ENCODE data around the gene MARK3.
A peak's percentile ranks its signal among the peaks of the same experiment; 100 is the strongest.
"Not testable (repeated sequence)": the region's sequence is repeated elsewhere in the genome, so short reads cannot be mapped to it uniquely, and the experiment has no call there.

MARK3 gene

GRCh38 chr14:103354141-103354540 is 31.1 kb upstream of the MARK3 start:
- Mint-ChIP-seq H3K4me1 (ENCODE audit: low read depth) (no peaks in the 10 kb centered on the region), H3K4me3 (no peak overlapping the region), H3K27ac (no peak overlapping the region), H3K9me3 (no peaks in the 10 kb centered on the region), H3K27me3 (no peaks in the 10 kb centered on the region), H3K36me3 (ENCODE audit: low read depth) (no peaks in the 10 kb centered on the region)

DNA sequence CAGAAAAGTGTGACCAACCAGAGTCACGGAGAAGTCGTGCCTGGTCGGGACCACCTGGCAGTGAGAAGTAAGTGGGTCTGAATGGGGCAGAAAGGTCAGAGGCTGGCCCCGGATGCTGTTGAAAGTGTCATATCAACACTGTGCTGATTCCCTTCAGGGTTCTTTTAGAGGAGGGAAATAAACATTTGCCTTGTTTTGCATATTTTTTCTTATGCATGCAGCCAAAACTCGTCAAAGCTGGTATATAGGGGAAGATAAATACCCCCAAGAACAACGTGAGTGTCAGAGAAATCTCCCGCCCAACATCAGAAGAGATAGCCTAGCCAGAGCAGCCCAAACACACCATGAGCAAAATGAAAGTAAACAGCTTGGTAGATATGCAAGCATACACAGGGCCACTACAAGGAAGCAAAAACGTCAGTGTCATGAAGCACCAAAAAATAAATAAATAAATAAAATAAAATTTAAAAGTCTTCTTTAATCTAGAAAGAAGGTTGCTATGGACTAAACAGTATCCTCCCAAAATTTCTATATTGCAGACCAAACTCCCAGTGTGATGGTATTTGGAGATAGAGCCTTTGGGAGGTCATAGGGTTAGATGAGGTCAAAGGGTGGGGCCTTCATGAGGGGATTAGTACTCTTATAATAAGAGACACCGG is 29.1 kb upstream of the MARK3 start:
- H3K36me3 Mint-ChIP-seq (ENCODE audit: low read depth), result no peaks in the 10 kb centered on the region
- no peaks in the 10 kb centered on the region for H3K4me1 Mint-ChIP-seq (ENCODE audit: low read depth)
- H3K27me3 Mint-ChIP-seq, result peaks cover 9% of the 10 kb centered on the region
- no peak overlapping the region for H3K27ac Mint-ChIP-seq
- H3K9me3 Mint-ChIP-seq, result peaks cover 6% of the 10 kb centered on the region
- H3K4me3 Mint-ChIP-seq, result no peak overlapping the region

GRCh38 chr14:103357552-103357951 is 27.7 kb upstream of the MARK3 start:
- H3K27ac Mint-ChIP-seq; H3K4me3 Mint-ChIP-seq; H3K36me3 Mint-ChIP-seq (ENCODE audit: low read depth); H3K4me1 Mint-ChIP-seq (ENCODE audit: low read depth); H3K9me3 Mint-ChIP-seq: not testable (repeated sequence)
- H3K27me3 Mint-ChIP-seq, result peaks cover 11% of the 10 kb centered on the region

- Mint-ChIP-seq H3K27ac (no peak overlapping the region), H3K27me3 (peaks cover 21% of the 10 kb centered on the region), H3K9me3 (peaks cover 27% of the 10 kb centered on the region), H3K4me1 (ENCODE audit: low read depth) (peaks cover 8% of the 10 kb centered on the region), H3K36me3 (ENCODE audit: low read depth) (peaks cover 20% of the 10 kb centered on the region), H3K4me3 (no peak overlapping the region)
Measured at GRCh38 chr14:103360548-103360947, 24.7 kb upstream of the MARK3 start.

- Mint-ChIP-seq H3K27me3 (peaks cover 21% of the 10 kb centered on the region), H3K4me3 (no peak overlapping the region), H3K36me3 (ENCODE audit: low read depth) (peaks cover 20% of the 10 kb centered on the region), H3K27ac (peak overlapping the region; percentile 60), H3K9me3 (peaks cover 27% of the 10 kb centered on the region), H3K4me1 (ENCODE audit: low read depth) (peaks cover 8% of the 10 kb centered on the region)
Measured at GRCh38 chr14:103361867-103362266, 23.3 kb upstream of the MARK3 start.

DNA sequence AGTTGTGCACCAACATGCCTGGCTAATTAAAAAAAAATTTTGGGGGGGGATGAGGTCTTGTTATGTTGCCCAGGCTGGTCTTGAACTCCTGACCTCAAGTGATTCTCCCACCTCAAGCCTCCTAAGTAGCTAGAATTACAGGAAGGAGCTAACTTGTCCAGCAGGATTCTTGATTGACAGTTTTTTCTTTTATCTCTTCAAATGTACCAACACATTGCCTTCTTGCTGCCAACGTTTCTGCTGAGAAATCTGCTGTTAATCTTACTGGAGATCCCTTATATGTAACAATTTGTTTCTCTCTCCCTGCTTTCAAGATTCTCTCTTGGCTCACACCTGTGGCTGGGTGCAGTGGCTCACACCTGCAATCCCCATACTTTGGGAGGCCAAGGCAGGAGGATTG is 22.4 kb upstream of the MARK3 start:
- Mint-ChIP-seq H3K36me3 (ENCODE audit: low read depth) (peaks cover 20% of the 10 kb centered on the region), H3K9me3 (peaks cover 27% of the 10 kb centered on the region), H3K27me3 (peaks cover 21% of the 10 kb centered on the region), H3K4me3 (no peak overlapping the region), H3K4me1 (ENCODE audit: low read depth) (peaks cover 8% of the 10 kb centered on the region), H3K27ac (peak overlapping the region; percentile 31)

DNA sequence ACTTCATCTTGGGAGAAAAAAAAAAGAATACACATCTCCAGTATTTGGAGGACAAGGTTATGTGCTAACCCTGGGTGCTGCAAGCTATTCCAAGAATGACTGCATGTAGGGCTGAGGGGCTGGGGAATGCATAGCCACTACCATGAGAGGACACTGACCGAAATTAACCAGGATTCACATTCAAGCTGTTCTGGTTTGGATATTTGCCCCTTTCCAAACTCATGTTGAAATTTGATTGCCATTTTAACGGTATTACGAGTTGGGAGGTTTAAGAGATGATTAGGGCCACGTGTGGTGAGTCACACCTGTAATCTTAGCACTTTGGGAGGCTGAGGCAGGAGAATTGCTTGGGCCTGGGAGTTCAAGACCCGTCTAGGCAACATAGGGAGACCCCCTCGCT is 18.5 kb upstream of the MARK3 start:
- no peak overlapping the region for H3K4me3 Mint-ChIP-seq

GRCh38 chr14:103367995-103368394 is 17.2 kb upstream of the MARK3 start:
- H3K27ac Mint-ChIP-seq, result no peak overlapping the region

More for the DNA sequence above, 18.5 kb upstream of the MARK3 start:
- peaks cover 19% of the 10 kb centered on the region for H3K9me3 Mint-ChIP-seq
- peaks cover 20% of the 10 kb centered on the region for H3K36me3 Mint-ChIP-seq (ENCODE audit: low read depth)
- no peak overlapping the region for H3K27ac Mint-ChIP-seq
- H3K4me1 Mint-ChIP-seq (ENCODE audit: low read depth), result peaks cover 5% of the 10 kb centered on the region
- H3K27me3 Mint-ChIP-seq, result peaks cover 12% of the 10 kb centered on the region

GRCh38 chr14:103370087-103370486 is 15.1 kb upstream of the MARK3 start:
- Mint-ChIP-seq H3K27me3 (peaks cover 6% of the 10 kb centered on the region), H3K27ac (no peak overlapping the region), H3K9me3 (no peaks in the 10 kb centered on the region), H3K36me3 (ENCODE audit: low read depth) (no peaks in the 10 kb centered on the region), H3K4me1 (ENCODE audit: low read depth) (no peaks in the 10 kb centered on the region), H3K4me3 (no peak overlapping the region)

More at GRCh38 chr14:103367995-103368394, 17.2 kb upstream of the MARK3 start:
- Mint-ChIP-seq H3K9me3 (peaks cover 13% of the 10 kb centered on the region), H3K27me3 (peaks cover 6% of the 10 kb centered on the region), H3K36me3 (ENCODE audit: low read depth) (peaks cover 12% of the 10 kb centered on the region), H3K4me1 (ENCODE audit: low read depth) (no peaks in the 10 kb centered on the region), H3K4me3 (no peak overlapping the region)

- Mint-ChIP-seq H3K4me3 (no peak overlapping the region), H3K9me3 (no peaks in the 10 kb centered on the region), H3K27me3 (peaks cover 6% of the 10 kb centered on the region), H3K27ac (no peak overlapping the region), H3K4me1 (ENCODE audit: low read depth) (no peaks in the 10 kb centered on the region), H3K36me3 (ENCODE audit: low read depth) (no peaks in the 10 kb centered on the region)
Measured at GRCh38 chr14:103372017-103372416, 13.2 kb upstream of the MARK3 start.

DNA sequence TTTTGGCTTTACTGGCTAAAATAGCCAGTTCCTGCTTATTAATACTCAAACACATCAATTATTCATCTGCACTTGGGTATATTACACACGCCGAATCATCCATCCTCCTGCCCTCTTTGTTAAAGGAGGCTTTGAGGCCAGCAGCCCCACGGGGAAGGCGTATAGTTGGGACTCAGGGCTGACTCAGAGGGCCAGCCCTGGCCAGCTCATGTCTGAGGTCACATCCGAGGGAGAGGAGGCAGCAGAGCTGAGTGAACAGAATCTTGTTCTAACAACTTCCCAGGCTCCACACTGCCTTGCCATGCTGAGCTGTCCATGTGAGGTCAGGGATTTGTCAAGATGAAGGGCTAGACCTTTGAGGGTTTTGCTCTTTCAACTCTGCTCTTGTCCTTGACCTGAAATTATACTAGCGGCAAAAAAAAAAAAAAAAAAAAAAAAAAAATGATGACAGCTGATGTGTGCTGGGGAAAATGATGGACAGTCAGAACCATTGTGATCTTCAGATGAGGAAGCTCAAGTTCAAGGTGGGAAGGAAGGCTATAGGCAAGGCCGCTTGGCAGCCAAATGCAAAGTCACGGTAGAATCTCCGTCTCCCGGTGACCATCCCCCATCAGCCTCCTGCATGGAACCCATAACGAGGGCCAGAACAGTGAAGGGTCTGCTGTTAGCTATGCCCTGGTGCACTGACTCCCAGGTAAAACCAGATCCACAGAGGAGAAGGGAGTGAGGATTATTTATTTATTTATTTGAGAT is 12.5 kb upstream of the MARK3 start:
- Mint-ChIP-seq H3K9me3 (no peaks in the 10 kb centered on the region), H3K36me3 (ENCODE audit: low read depth) (no peaks in the 10 kb centered on the region), H3K4me3 (no peak overlapping the region), H3K4me1 (ENCODE audit: low read depth) (no peaks in the 10 kb centered on the region), H3K27me3 (peaks cover 6% of the 10 kb centered on the region), H3K27ac (no peak overlapping the region)

DNA sequence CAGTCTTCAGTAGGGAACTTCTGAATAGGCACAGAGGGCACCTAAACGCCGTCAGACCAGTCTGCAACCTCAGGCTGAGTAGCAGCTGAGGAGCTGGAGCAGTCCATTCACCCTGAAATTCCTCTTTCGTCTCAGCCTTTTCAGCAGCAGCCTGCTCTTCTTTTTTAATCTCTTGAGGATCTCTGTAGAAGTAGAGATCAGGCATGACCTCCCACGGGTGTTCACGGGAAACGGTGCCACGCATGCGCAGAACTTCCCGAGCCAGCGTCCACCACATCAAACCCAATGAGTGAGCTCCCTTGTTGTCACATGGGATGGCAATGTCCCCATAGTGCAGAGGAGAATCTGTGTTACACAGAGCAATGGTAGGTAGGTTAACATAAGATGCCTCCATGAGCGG is 11.1 kb upstream of the MARK3 start:
- no peaks in the 10 kb centered on the region for H3K36me3 Mint-ChIP-seq (ENCODE audit: low read depth)
- peaks cover 6% of the 10 kb centered on the region for H3K27me3 Mint-ChIP-seq
- H3K4me1 Mint-ChIP-seq (ENCODE audit: low read depth), result no peaks in the 10 kb centered on the region
- no peaks in the 10 kb centered on the region for H3K9me3 Mint-ChIP-seq
- H3K27ac Mint-ChIP-seq, result no peak overlapping the region
- H3K4me3 Mint-ChIP-seq, result no peak overlapping the region

GRCh38 chr14:103377522-103378037 is 7.6 kb upstream of the MARK3 start:
- Mint-ChIP-seq H3K4me1 (ENCODE audit: low read depth) (peaks cover 8% of the 10 kb centered on the region), H3K36me3 (ENCODE audit: low read depth) (no peaks in the 10 kb centered on the region), H3K27ac (no peak overlapping the region), H3K27me3 (peaks cover 10% of the 10 kb centered on the region), H3K9me3 (no peaks in the 10 kb centered on the region), H3K4me3 (no peak overlapping the region)

DNA sequence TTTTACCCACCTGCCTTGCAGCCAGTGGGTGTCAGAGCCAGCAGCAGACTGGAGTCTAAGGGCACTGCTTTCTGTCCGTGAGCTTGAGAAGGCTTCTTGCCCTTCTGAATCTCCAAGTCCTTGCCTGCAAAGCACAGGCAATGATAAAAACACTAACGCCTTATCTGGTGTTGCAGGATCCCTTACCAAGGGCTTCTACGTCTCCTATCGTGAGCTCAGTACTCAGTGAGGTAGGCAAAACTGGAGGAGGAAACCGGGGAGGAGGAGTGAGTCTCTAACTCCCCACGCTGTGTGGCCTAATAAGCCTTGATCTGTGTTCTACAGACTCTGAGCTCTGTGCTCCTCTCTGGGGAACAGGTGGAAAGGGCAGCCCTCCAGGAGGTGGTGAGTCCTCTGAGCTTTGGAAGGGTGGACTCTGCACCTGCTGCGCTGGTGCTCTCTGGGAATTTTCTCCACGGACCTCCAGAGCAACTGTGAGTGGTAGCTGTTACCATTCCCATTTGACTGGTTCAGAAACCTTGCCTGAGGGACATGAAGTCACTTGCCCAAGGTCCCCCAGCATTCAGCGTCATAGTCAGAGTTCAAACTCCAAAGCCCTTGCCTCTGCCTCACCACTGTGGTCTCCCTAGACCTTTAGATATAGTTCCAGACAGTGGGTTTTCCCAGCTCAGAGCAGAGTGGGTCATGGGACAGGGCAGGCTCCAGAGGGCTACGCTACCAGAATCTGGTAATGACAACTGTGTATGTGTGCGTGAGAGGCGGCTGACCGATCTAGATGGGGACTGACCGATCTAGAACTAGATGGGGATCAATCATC is 7.0 kb upstream of the MARK3 start:
- H3K27ac Mint-ChIP-seq, result no peak overlapping the region
- no peak overlapping the region for H3K4me3 Mint-ChIP-seq
- H3K36me3 Mint-ChIP-seq (ENCODE audit: low read depth), result no peaks in the 10 kb centered on the region
- peaks cover 11% of the 10 kb centered on the region for H3K4me1 Mint-ChIP-seq (ENCODE audit: low read depth)
- H3K9me3 Mint-ChIP-seq, result no peaks in the 10 kb centered on the region
- H3K27me3 Mint-ChIP-seq, result peaks cover 10% of the 10 kb centered on the region
